DOHH2 (cell line): ENCODE measurements around the gene UPK3A.

Experiments used
- H3F3A ChIP-seq: fragments of 200-600 bp; sonication (generic), shearing (Covaris generic); 2 replicates; pipeline ENCODE4 v1.6.0; 2016; ENCODE audit warnings: antibody characterized with exemption, mild to moderate bottlenecking; ENCODE audit not compliant: control insufficient read depth, insufficient read depth
- H3K27ac ChIP-seq: fragments of 200-600 bp; sonication (generic); 2 replicates; pipeline ENCODE4 v1.5.1; 2014; ENCODE audit warnings: low read depth, mild to moderate bottlenecking, low read length, moderate library complexity
- H3K27me3 ChIP-seq: fragments of 200-600 bp; sonication (generic); 2 replicates; pipeline ENCODE4 v1.6.1; 2014; ENCODE audit warnings: mild to moderate bottlenecking, low read length, mixed read lengths; ENCODE audit not compliant: control insufficient read depth
- H3K36me3 ChIP-seq: fragments of 200-600 bp; sonication (generic); 2 replicates; pipeline ENCODE4 v1.6.1; 2014; ENCODE audit warnings: mild to moderate bottlenecking, low read length, moderate library complexity, mixed read lengths; ENCODE audit not compliant: control insufficient read depth
- H3K4me1 ChIP-seq: fragments of 200-600 bp; sonication (generic); 2 replicates; pipeline ENCODE4 v1.6.1; 2014; ENCODE audit warnings: mild to moderate bottlenecking, low read length, mixed read lengths; ENCODE audit not compliant: control insufficient read depth
- H3K4me2 ChIP-seq: fragments of 200-600 bp; sonication (generic); 2 replicates; pipeline ENCODE4 v1.6.0; 2014; ENCODE audit warnings: mild to moderate bottlenecking, low read length, moderate library complexity
- H3K4me3 ChIP-seq: fragments of 200-600 bp; sonication (generic); 2 replicates; pipeline ENCODE4 v1.5.1; 2014; ENCODE audit warnings: mild to moderate bottlenecking, low read length, mixed read lengths
- H3K79me2 ChIP-seq: fragments of 200-600 bp; sonication (generic); 2 replicates; pipeline ENCODE4 v1.6.1; 2014; ENCODE audit warnings: mild to moderate bottlenecking, low read length, mixed read lengths; ENCODE audit not compliant: control insufficient read depth
- H3K9me2 ChIP-seq: fragments of 200-600 bp; sonication (generic); replicated peaks from 2 replicates; pipeline ENCODE4 v1.6.1; 2014; ENCODE audit warnings: mild to moderate bottlenecking, low read length, mixed read lengths; ENCODE audit not compliant: control insufficient read depth
- H3K9me3 ChIP-seq: fragments of 200-600 bp; sonication (generic); 2 replicates; pipeline ENCODE4 v1.6.1; 2014; ENCODE audit warnings: antibody characterized with exemption, low read length, mixed read lengths; ENCODE audit not compliant: control insufficient read depth, insufficient read depth
- H4K20me1 ChIP-seq: fragments of 200-600 bp; sonication (generic); 2 replicates; pipeline ENCODE4 v1.6.0; 2014; ENCODE audit warnings: low read depth, mild to moderate bottlenecking, antibody characterized with exemption, low read length, moderate library complexity; ENCODE audit not compliant: control insufficient read depth, insufficient read depth
- EZH2phosphoT487 ChIP-seq: fragments of 200-600 bp; sonication (generic); IDR thresholded peaks from 2 replicates; pipeline ENCODE4 v1.6.1; 2017; ENCODE audit warnings: borderline replicate concordance, mild to moderate bottlenecking, antibody characterized with exemption, low read length, moderate library complexity, mixed read lengths
- TF ChIP-seq, protein P1 (sequence below): fragments of 200-600 bp; sonication (generic); IDR thresholded peaks from one replicate; pipeline ENCODE4 v1.5.1; 2014; ENCODE audit warnings: antibody characterized with exemption, mild to moderate bottlenecking, low read depth, low read length; ENCODE audit not compliant: poor library complexity, severe bottlenecking

Gene UPK3A

DNA sequence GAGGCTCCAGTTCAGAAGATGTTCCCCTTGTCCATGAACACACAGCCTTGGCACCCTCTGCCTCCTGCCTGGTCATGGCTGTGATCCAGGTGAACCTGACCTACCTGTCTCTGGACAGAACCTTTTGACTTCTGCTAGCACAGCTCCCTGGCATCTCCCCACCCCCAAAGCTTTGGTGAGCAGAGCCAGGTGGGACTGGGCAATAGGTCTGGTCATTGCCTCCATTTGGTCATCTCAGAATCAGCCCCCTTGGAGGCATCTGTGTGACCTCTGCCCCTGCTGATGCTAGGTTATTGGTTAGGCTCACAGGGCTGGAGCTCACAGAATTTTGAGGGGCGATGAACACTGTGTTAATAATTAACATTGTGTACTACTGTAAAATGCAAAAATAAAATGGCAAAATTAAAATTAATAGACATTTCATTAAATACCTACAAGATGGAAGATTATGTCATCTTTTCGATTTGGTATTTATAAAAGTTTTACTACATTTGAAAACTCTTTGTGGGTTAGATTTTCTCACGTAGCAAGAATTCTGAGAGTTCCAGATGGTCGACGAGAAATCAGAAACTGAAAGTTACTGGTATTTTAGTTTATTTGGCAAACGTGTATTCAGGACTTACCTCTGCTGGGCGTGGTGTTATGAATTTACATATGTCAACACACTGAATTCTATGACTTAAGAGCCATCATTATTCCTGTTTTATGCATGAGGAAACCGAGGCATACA lies 35.8 kb upstream of the UPK3A start:
- H3F3A ChIP-seq: peaks cover 12% of the 10 kb centered on the region
- no peaks in the 10 kb centered on the region for H3K9me2 ChIP-seq
- H3K27ac ChIP-seq: 0 out of 2 replicates have a peak overlapping the region, but pooled peaks have one; percentile 0
- no peaks in the 10 kb centered on the region for H4K20me1 ChIP-seq
- peak overlapping the region; percentile 60 for H3K4me3 ChIP-seq
- H3K36me3 ChIP-seq: no peaks in the 10 kb centered on the region
- H3K9me3 ChIP-seq: no peaks in the 10 kb centered on the region
- no peaks in the 10 kb centered on the region for H3K27me3 ChIP-seq
- no peak for TF ChIP-seq EZH2phosphoT487
- TF ChIP-seq, protein P1, sequence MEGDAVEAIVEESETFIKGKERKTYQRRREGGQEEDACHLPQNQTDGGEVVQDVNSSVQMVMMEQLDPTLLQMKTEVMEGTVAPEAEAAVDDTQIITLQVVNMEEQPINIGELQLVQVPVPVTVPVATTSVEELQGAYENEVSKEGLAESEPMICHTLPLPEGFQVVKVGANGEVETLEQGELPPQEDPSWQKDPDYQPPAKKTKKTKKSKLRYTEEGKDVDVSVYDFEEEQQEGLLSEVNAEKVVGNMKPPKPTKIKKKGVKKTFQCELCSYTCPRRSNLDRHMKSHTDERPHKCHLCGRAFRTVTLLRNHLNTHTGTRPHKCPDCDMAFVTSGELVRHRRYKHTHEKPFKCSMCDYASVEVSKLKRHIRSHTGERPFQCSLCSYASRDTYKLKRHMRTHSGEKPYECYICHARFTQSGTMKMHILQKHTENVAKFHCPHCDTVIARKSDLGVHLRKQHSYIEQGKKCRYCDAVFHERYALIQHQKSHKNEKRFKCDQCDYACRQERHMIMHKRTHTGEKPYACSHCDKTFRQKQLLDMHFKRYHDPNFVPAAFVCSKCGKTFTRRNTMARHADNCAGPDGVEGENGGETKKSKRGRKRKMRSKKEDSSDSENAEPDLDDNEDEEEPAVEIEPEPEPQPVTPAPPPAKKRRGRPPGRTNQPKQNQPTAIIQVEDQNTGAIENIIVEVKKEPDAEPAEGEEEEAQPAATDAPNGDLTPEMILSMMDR: no peak
- H3K4me2 ChIP-seq: peak overlapping the region; percentile 60
- no peaks in the 10 kb centered on the region for H3K79me2 ChIP-seq
- H3K4me1 ChIP-seq: peaks cover 43% of the 10 kb centered on the region

DNA sequence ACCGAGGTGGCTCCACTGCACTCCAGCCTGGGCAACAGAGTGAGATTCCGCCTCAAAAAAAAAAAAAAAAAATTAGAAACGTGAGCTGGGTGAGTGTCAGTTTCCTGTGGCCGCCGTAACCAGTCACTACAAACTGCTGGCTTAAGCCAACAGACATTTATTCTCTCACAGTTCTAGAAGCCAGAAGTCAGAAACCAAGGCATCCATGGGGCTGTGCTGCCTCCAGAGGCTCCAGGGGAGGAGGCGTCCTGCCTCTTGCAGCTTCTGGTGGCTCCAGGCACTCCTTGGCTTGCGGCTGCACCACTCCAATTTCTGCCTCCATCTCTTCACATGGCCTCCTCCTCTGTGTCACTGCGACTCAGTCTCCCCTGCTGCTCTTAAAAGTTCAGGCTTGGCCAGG lies 32.9 kb upstream of the UPK3A start:
- Histone ChIP-seq H4K20me1 (no peaks in the 10 kb centered on the region), H3K9me3 (no peaks in the 10 kb centered on the region), H3K36me3 (no peaks in the 10 kb centered on the region), H3K4me2 (no peak overlapping the region), H3K27ac (no peak overlapping the region), H3K4me1 (peaks cover 29% of the 10 kb centered on the region), H3K79me2 (no peaks in the 10 kb centered on the region), H3F3A (peaks cover 3% of the 10 kb centered on the region; the same call in 1 of the 2 replicates), H3K27me3 (no peaks in the 10 kb centered on the region), H3K9me2 (no peaks in the 10 kb centered on the region), H3K4me3 (no peak overlapping the region)
- TF ChIP-seq EZH2phosphoT487: no peak
- TF ChIP-seq, protein P1: no peak

DNA sequence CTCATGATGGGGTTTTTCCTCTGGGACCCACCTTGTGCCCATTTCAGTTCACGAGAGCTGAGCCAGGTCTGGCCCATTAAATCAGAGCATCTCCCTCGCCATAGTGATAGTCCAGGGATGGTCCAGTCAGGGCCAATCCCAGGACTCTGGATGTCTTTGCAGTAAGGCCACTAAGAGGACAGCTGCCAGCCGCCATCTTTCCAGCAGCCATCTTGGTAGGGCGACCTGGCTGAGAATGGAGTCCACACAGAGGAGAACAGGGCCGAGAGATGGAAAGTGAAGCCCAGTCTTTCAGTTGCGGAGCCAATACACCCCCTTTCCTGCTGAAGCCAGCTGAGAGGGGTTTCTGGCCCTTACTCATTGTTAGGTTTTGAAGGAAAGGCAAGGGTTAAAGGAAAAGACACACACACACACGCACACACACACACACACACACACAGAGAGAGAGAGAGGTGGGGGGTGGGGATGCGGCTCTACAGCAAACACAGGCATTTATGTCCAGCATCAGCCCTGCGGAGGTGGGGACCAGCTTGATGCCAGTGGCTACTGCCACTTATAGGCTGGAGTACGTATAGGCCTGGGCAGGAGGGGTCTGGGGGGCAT lies 31.6 kb upstream of the UPK3A start:
- Histone ChIP-seq H3F3A (peaks cover 3% of the 10 kb centered on the region; the same call in 1 of the 2 replicates), H3K9me2 (no peaks in the 10 kb centered on the region), H3K36me3 (no peaks in the 10 kb centered on the region), H3K4me3 (no peak overlapping the region), H4K20me1 (no peaks in the 10 kb centered on the region), H3K79me2 (no peaks in the 10 kb centered on the region), H3K4me1 (peaks cover 18% of the 10 kb centered on the region), H3K27ac (no peak overlapping the region), H3K27me3 (no peaks in the 10 kb centered on the region), H3K9me3 (no peaks in the 10 kb centered on the region), H3K4me2 (no peak overlapping the region)
- no peak for TF ChIP-seq EZH2phosphoT487
- TF ChIP-seq, protein P1: no peak
